HepG2 (cell line): Measurements from ENCODE around the gene C2orf92. TPM values are rescaled to one million over a fixed set of nuclear protein-coding genes. Genes with fewer than 3 reads are reported as not detected.

Source experiments
- HMGXB3 ChIP-seq: sonication (generic); formaldehyde crosslinking; IDR thresholded peaks from 2 replicates; pipeline ENCODE4 v1.4.0; 2020; ENCODE audit warnings: missing genetic modification reagents, borderline replicate concordance
- KAT7 ChIP-seq: IDR thresholded peaks from 2 replicates; pipeline ENCODE4 v1.6.1; 2018; ENCODE audit warnings: borderline replicate concordance, missing compliant biosample characterization
- KDM2A ChIP-seq: sonication (generic); formaldehyde crosslinking; IDR thresholded peaks from 2 replicates; pipeline ENCODE4 v1.4.0; 2020; ENCODE audit warnings: low read depth, missing genetic modification reagents, borderline replicate concordance
- KDM6A ChIP-seq: IDR thresholded peaks from 2 replicates; pipeline ENCODE4 v1.6.1; 2016; ENCODE audit warnings: low read depth
- NCOA5 ChIP-seq: sonication (generic); formaldehyde crosslinking; IDR thresholded peaks from 2 replicates; pipeline ENCODE4 v1.4.0; 2020; ENCODE audit warnings: missing genetic modification reagents
- PAF1 ChIP-seq: IDR thresholded peaks from 2 replicates; pipeline ENCODE4 v1.6.1; 2016; ENCODE audit warnings: missing genetic modification reagents, missing compliant biosample characterization
- SMYD3 ChIP-seq: sonication (generic); formaldehyde crosslinking; IDR thresholded peaks from 2 replicates; pipeline ENCODE4 v1.8.1; 2023; ENCODE audit warnings: mild to moderate bottlenecking, missing genetic modification reagents
- SRSF4 ChIP-seq: fragments of 200-400 bp; formaldehyde crosslinking; IDR thresholded peaks from one replicate; pipeline ENCODE4 v1.6.1; 2018; ENCODE audit warnings: mild to moderate bottlenecking, low read depth, low read length, moderate library complexity; ENCODE audit not compliant: poor library complexity, severe bottlenecking
- TARDBP ChIP-seq: sonication (generic); formaldehyde crosslinking; IDR thresholded peaks from 2 replicates; pipeline ENCODE4 v1.8.0; 2022; ENCODE audit warnings: mild to moderate bottlenecking, missing genetic modification reagents
- ZBTB37 ChIP-seq: sonication (generic); formaldehyde crosslinking; IDR thresholded peaks from 2 replicates; pipeline ENCODE4 v1.4.0; 2020; ENCODE audit warnings: mild to moderate bottlenecking, missing genetic modification reagents
- ZBTB43 ChIP-seq: sonication (generic); formaldehyde crosslinking; conservative IDR thresholded peaks from 2 replicates; pipeline ENCODE4 v1.4.0; 2020; ENCODE audit warnings: missing genetic modification reagents
- ZFP91 ChIP-seq: sonication (generic); formaldehyde crosslinking; IDR thresholded peaks from 2 replicates; pipeline ENCODE4 v1.9.0; 2022; ENCODE audit warnings: missing genetic modification reagents, mild to moderate bottlenecking, borderline replicate concordance
- ZNF460 ChIP-seq: sonication (generic); formaldehyde crosslinking; IDR thresholded peaks from 2 replicates; pipeline ENCODE4 v1.5.1; 2020; ENCODE audit warnings: missing genetic modification reagents, mild to moderate bottlenecking, borderline replicate concordance
- ZNF468 ChIP-seq: sonication (generic); formaldehyde crosslinking; IDR thresholded peaks from 2 replicates; pipeline ENCODE4 v1.8.0; 2022; ENCODE audit warnings: mild to moderate bottlenecking, moderate library complexity, missing genetic modification reagents
- ZNF547 ChIP-seq: sonication (generic); formaldehyde crosslinking; IDR thresholded peaks from 2 replicates; pipeline ENCODE4 v1.5.1; 2020; ENCODE audit warnings: mild to moderate bottlenecking, missing genetic modification reagents
- ZNF670 ChIP-seq: sonication (generic); formaldehyde crosslinking; IDR thresholded peaks from 2 replicates; pipeline ENCODE4 v1.8.0; 2022; ENCODE audit warnings: mild to moderate bottlenecking, missing genetic modification reagents, borderline replicate concordance
- ZNF773 ChIP-seq: sonication (generic); formaldehyde crosslinking; IDR thresholded peaks from 2 replicates; pipeline ENCODE4 v1.4.0; 2020; ENCODE audit warnings: missing genetic modification reagents, borderline replicate concordance
- ZNF776 ChIP-seq: sonication (generic); formaldehyde crosslinking; IDR thresholded peaks from 2 replicates; pipeline ENCODE4 v1.4.0; 2020; ENCODE audit warnings: mild to moderate bottlenecking, missing genetic modification reagents
- ZNF792 ChIP-seq: IDR thresholded peaks from 2 replicates; pipeline ENCODE4 v1.6.1; 2016
- ZSCAN9 ChIP-seq: IDR thresholded peaks from 2 replicates; pipeline ENCODE4 v1.6.1; 2016; ENCODE audit warnings: borderline replicate concordance
- polyA plus RNA-seq, 8 experiments: library from polyadenylated mRNA; depleted of rRNA in 3 of 8; stranded (reverse) in 7 of 8; unstranded in 1 of 8; fragments of >200 nt; fragmentation: Illumina TruSeq in 4 of 8; extraction: Trizol in 4 of 8; gene quantifications; 2 replicates each; pipeline versions ENCODE4 v1.2.1 to v1.2.3, GENCODE V29; 2011 to 2016; ENCODE audit warnings: low read depth in 4 of 8, missing spikeins in 1 of 8, mixed read lengths in 1 of 8; ENCODE audit not compliant: insufficient read depth in 1 of 8
- total RNA-seq, 5 experiments: library from RNA; depleted of rRNA; stranded (reverse); fragments of >200 nt; fragmentation: Illumina TruSeq; extraction: Trizol; gene quantifications; 2 replicates each; pipeline ENCODE4 v1.2.3, GENCODE V29; 2016; ENCODE audit warnings: low read depth in 1 of 5

The C2orf92 gene
- total and polyA plus RNA-seq, 2 of the 13 experiments (the other 11 are each of a cell fraction or from before 2014, with no cell fraction given) = 4.9 to 5.0 TPM

- TF ChIP-seq HMGXB3 (peak; percentile 53; the same call in 1 of the 2 replicates), KDM6A (CRISPR knock-in tag) (no peak), ZNF547 (CRISPR knock-in tag) (peak; percentile 92), TARDBP (CRISPR knock-in tag) (peak; percentile 69), ZNF776 (CRISPR knock-in tag) (0 out of 2 replicates have a peak, but pooled peaks have one; percentile 18), ZNF670 (CRISPR knock-in tag) (peak; percentile 70; the same call in 1 of the 2 replicates), ZBTB37 (CRISPR knock-in tag) (no peak), ZNF792 (CRISPR knock-in tag) (peak; percentile 48), PAF1 (CRISPR knock-in tag) (no peak), KAT7 (CRISPR knock-in tag) (peak; percentile 94), ZNF468 (CRISPR knock-in tag) (no peak), ZSCAN9 (peak; percentile 87; the same call in 1 of the 2 replicates), ZBTB43 (CRISPR knock-in tag) (peak; percentile 86), KDM2A (CRISPR knock-in tag) (peak; percentile 89), ZNF773 (CRISPR knock-in tag) (peak; percentile 38; the same call in 1 of the 2 replicates), SRSF4 (no peak), ZFP91 (CRISPR knock-in tag) (peak; percentile 95; the same call in 1 of the 2 replicates), SMYD3 (CRISPR knock-in tag) (0 out of 2 replicates have a peak, but pooled peaks have one; percentile 44), ZNF460 (CRISPR knock-in tag) (no peak), NCOA5 (CRISPR knock-in tag) (0 out of 2 replicates have a peak, but pooled peaks have one; percentile 24)
These were observed 23.6 kb upstream of the C2orf92 start, which contains the start of gene COX5B (continued) for GRCh38 chr2:97645695-97646629.
